Hepatocyte (in vitro differentiated cells): ENCODE results near the gene SCRN2. TPM values are rescaled to one million over a fixed set of nuclear protein-coding genes. Genes with fewer than 3 reads are reported as not detected.

ENCODE experiments used
- DNase-seq: peaks from one replicate; pipeline ENCODE4 v3.0.0-alpha.2; 2016; ENCODE audit warnings: low spot score
- H2AFZ ChIP-seq: fragments of 200-600 bp; sonication (generic); 2 replicates; pipeline ENCODE4 v1.6.0; 2016; ENCODE audit warnings: antibody characterized with exemption, mild to moderate bottlenecking
- H3K27ac ChIP-seq: fragments of 200-600 bp; sonication (generic); 2 replicates; pipeline ENCODE4 v1.5.1; 2016; ENCODE audit warnings: mild to moderate bottlenecking
- H3K27me3 ChIP-seq: fragments of 200-600 bp; sonication (generic); 2 replicates; pipeline ENCODE4 v1.6.1; 2016
- H3K36me3 ChIP-seq: fragments of 200-600 bp; sonication (generic); replicated peaks from 2 replicates; pipeline ENCODE4 v1.5.1; 2016; ENCODE audit warnings: low read depth; ENCODE audit not compliant: insufficient read depth
- H3K4me1 ChIP-seq: fragments of 200-600 bp; sonication (generic); 2 replicates; pipeline ENCODE4 v1.5.1; 2016; ENCODE audit warnings: mild to moderate bottlenecking, moderate library complexity; ENCODE audit not compliant: insufficient read depth
- H3K4me2 ChIP-seq: fragments of 200-600 bp; sonication (generic); 2 replicates; pipeline ENCODE4 v1.6.0; 2016
- H3K4me3 ChIP-seq: fragments of 200-600 bp; sonication (generic); 2 replicates; pipeline ENCODE4 v1.5.1; 2016; ENCODE audit warnings: mild to moderate bottlenecking
- H3K79me2 ChIP-seq: fragments of 200-600 bp; sonication (generic); 2 replicates; pipeline ENCODE4 v1.6.0; 2017; ENCODE audit warnings: mild to moderate bottlenecking
- H3K9me2 ChIP-seq: fragments of 200-600 bp; sonication (generic); replicated peaks from 2 replicates; pipeline ENCODE4 v1.6.0; 2017; ENCODE audit warnings: mild to moderate bottlenecking; ENCODE audit not compliant: insufficient read depth
- H3K9me3 ChIP-seq: fragments of 200-600 bp; sonication (generic); 2 replicates; pipeline ENCODE4 v1.5.1; 2016; ENCODE audit warnings: low read depth, mild to moderate bottlenecking
- H4K20me1 ChIP-seq: fragments of 200-600 bp; sonication (generic); 2 replicates; pipeline ENCODE4 v1.6.0; 2016; ENCODE audit warnings: mild to moderate bottlenecking; ENCODE audit not compliant: insufficient read depth, poor library complexity, severe bottlenecking
- CTCF ChIP-seq: fragments of 200-600 bp; sonication (generic); IDR thresholded peaks from 2 replicates; pipeline ENCODE4 v1.5.1; 2016; ENCODE audit warnings: antibody characterized with exemption, mild to moderate bottlenecking; ENCODE audit not compliant: poor library complexity
- EZH2 ChIP-seq: fragments of 200-600 bp; sonication (generic); IDR thresholded peaks from 2 replicates; pipeline ENCODE4 v1.6.1; 2016; ENCODE audit warnings: antibody characterized with exemption, mild to moderate bottlenecking, borderline replicate concordance
- EZH2phosphoT487 ChIP-seq: fragments of 200-600 bp; sonication (generic); IDR thresholded peaks from one replicate; pipeline ENCODE4 v1.6.1; 2018; ENCODE audit warnings: antibody characterized with exemption, mild to moderate bottlenecking, low read depth, moderate library complexity; ENCODE audit not compliant: unreplicated experiment, severe bottlenecking
- WGBS: methylation state at CpG from one replicate; pipeline ENCODE4 v1.1.6; 2016; ENCODE audit warnings: low lambda C conversion rate; ENCODE audit errors: missing lambda C conversion rate; 5-methylcytosine and 5-hydroxymethylcytosine counted together
- polyA plus RNA-seq: library from polyadenylated mRNA; unstranded; fragments of >200 nt; fragmentation: Nextera tagmentation; extraction: Ambion mirVana; gene quantifications from 2 replicates; pipeline ENCODE4 v1.2.1, GENCODE V29; 2016
- total RNA-seq: library from RNA; depleted of rRNA; stranded (reverse); fragments of >200 nt; gene quantifications from 2 replicates; pipeline ENCODE4 v1.2.3, GENCODE V29; 2014

Gene SCRN2
- total and polyA plus RNA-seq, 2 experiments from 2014 or later = 35.3 to 59.8 TPM

- TF ChIP-seq EZH2phosphoT487 = no peak
- no peak for TF ChIP-seq CTCF
- no peak for TF ChIP-seq EZH2
- H3K4me3 ChIP-seq = no peak overlapping the region
- no peaks in the 10 kb centered on the region for H3K79me2 ChIP-seq
- no peak overlapping the region for H3K27ac ChIP-seq
- H3K9me3 ChIP-seq = no peaks in the 10 kb centered on the region
- WGBS = 50% methylated on average over 7 of the region's 7 CpGs
- H3K4me2 ChIP-seq = no peak overlapping the region
- H3K36me3 ChIP-seq = no peaks in the 10 kb centered on the region
- no peak for DNase-seq
- no peaks in the 10 kb centered on the region for H4K20me1 ChIP-seq
- H3K9me2 ChIP-seq = no peaks in the 10 kb centered on the region
- peaks cover 9% of the 10 kb centered on the region for H3K4me1 ChIP-seq
- H2AFZ ChIP-seq = no peak overlapping the region
- peaks cover 11% of the 10 kb centered on the region for H3K27me3 ChIP-seq
Measured at GRCh38 chr17:47864791-47865216, 23.7 kb upstream of the SCRN2 start.

- H3K36me3 ChIP-seq = no peaks in the 10 kb centered on the region
- WGBS = 81% methylated on average over 7 of the region's 7 CpGs
- H3K27ac ChIP-seq = no peak overlapping the region
- no peaks in the 10 kb centered on the region for H3K9me3 ChIP-seq
- no peak overlapping the region for H2AFZ ChIP-seq
- TF ChIP-seq CTCF (no peak), EZH2phosphoT487 (no peak), EZH2 (no peak)
- H3K27me3 ChIP-seq = no peaks in the 10 kb centered on the region
- H4K20me1 ChIP-seq = no peaks in the 10 kb centered on the region
- H3K79me2 ChIP-seq = no peaks in the 10 kb centered on the region
- no peak overlapping the region for H3K4me3 ChIP-seq
- DNase-seq = no peak
- H3K9me2 ChIP-seq = no peaks in the 10 kb centered on the region
- H3K4me2 ChIP-seq = no peak overlapping the region
- peaks cover 9% of the 10 kb centered on the region for H3K4me1 ChIP-seq
Measured at GRCh38 chr17:47862621-47863440, 21.8 kb upstream of the SCRN2 start.

- H3K27me3 ChIP-seq = peaks cover 15% of the 10 kb centered on the region
- H3K27ac ChIP-seq = no peak overlapping the region
- no peaks in the 10 kb centered on the region for H3K9me3 ChIP-seq
- DNase-seq = no peak
- peaks cover 4% of the 10 kb centered on the region for H3K4me1 ChIP-seq
- no peak overlapping the region for H2AFZ ChIP-seq
- 93% methylated on average over 5 of the region's 5 CpGs for WGBS
- no peaks in the 10 kb centered on the region for H4K20me1 ChIP-seq
- H3K4me3 ChIP-seq = no peak overlapping the region
- H3K4me2 ChIP-seq = no peak overlapping the region
- H3K36me3 ChIP-seq = no peaks in the 10 kb centered on the region
- TF ChIP-seq EZH2 (no peak), CTCF (no peak), EZH2phosphoT487 (no peak)
- no peaks in the 10 kb centered on the region for H3K79me2 ChIP-seq
- no peaks in the 10 kb centered on the region for H3K9me2 ChIP-seq
Measured at GRCh38 chr17:47860386-47860785, 19.3 kb upstream of the SCRN2 start.
